GM12878 (cell line): ENCODE data around the gene RGS6. TPM values are rescaled to one million over a fixed set of nuclear protein-coding genes. Genes with fewer than 3 reads are reported as not detected.
A peak's percentile ranks its signal among the peaks of the same experiment; 100 is the strongest.

Source experiments
- ATAC-seq: fragments of 200-7000 bp; cut with Tn5 transposase; 3 replicates; pipeline ENCODE4 v1.9.1; 2020; ENCODE audit warnings: mild to moderate bottlenecking, moderate library complexity
- BruUV-seq: library from RNA; stranded (reverse); fragments of 400-500 nt; replicated peaks from 2 replicates; lab custom pipeline; 2021; lab: Mats Ljungman, UMichigan
- CTCF ChIA-PET: fragments of 300-600 bp; sonication (Branson Sonifier 250); formaldehyde crosslinking; extraction: SDS; loops from one replicate; lab custom pipeline; 2021; ENCODE audit warnings: inconsistent platforms; lab: Yijun Ruan, JAX
- POLR2A ChIA-PET: fragments of 350-600 bp; formaldehyde crosslinking; extraction: SDS; loops from one replicate; lab custom pipeline; 2021; ENCODE audit warnings: inconsistent platforms; lab: Charles Lee
- RAD21 ChIA-PET: fragments of 300-600 bp; sonication (Branson Sonifier 250); formaldehyde crosslinking; loops from one replicate; lab custom pipeline; 2023; ENCODE audit warnings: antibody characterized with exemption; ENCODE audit not compliant: unreplicated experiment; lab: Charles Lee
- SMC1A ChIA-PET: fragments of 300-600 bp; sonication (Branson Sonifier 250); formaldehyde crosslinking; loops from one replicate; lab custom pipeline; 2023; ENCODE audit not compliant: unreplicated experiment, uncharacterized antibody; lab: Charles Lee
- DNase-seq: peaks from one replicate; pipeline ENCODE4 v3.0.0-alpha.2; 2011; ENCODE audit warnings: low read depth, low spot score
- FAIRE-seq: peaks from 3 replicates; lab custom pipeline; 2011; peaks lifted over from hg19 to GRCh38; lab: Jason Lieb, UNC
- H2AFZ ChIP-seq: 2 replicates; pipeline ENCODE4 v1.6.0; 2011; ENCODE audit warnings: low read depth, low read length, control low read depth; ENCODE audit not compliant: control insufficient read depth
- H3K27ac ChIP-seq: 2 replicates; pipeline ENCODE4 v1.5.1; 2011; ENCODE audit warnings: control low read depth; ENCODE audit not compliant: control insufficient read depth, insufficient read depth
- H3K27me3 ChIP-seq, 2 experiments: replicated peaks in 1 of 2; 2 replicates each; pipeline versions ENCODE4 v1.6.0 to v1.6.1; 2011; ENCODE audit warnings: low read length in 1 of 2; ENCODE audit not compliant: control insufficient read depth in 2 of 2, insufficient read depth in 2 of 2
- H3K36me3 ChIP-seq, 2 experiments: 2 replicates each; pipeline ENCODE4 v1.5.1; 2011; ENCODE audit warnings: low read length in 1 of 2; ENCODE audit not compliant: control insufficient read depth in 2 of 2, insufficient read depth in 2 of 2
- H3K4me1 ChIP-seq: 2 replicates; pipeline ENCODE4 v1.6.1; 2011; ENCODE audit warnings: mild to moderate bottlenecking, low read length, moderate library complexity, mixed read lengths; ENCODE audit not compliant: control insufficient read depth, insufficient read depth
- H3K4me2 ChIP-seq: 2 replicates; pipeline ENCODE4 v1.6.0; 2011; ENCODE audit warnings: control low read depth; ENCODE audit not compliant: control insufficient read depth, insufficient read depth
- H3K4me3 ChIP-seq: fragments of 200-600 bp; sonication (generic); 2 replicates; pipeline ENCODE4 v1.5.1; 2016
- H3K79me2 ChIP-seq: 2 replicates; pipeline ENCODE4 v1.6.0; 2011; ENCODE audit warnings: low read length; ENCODE audit not compliant: control insufficient read depth, insufficient read depth
- H3K9ac ChIP-seq: 2 replicates; pipeline ENCODE4 v1.8.0; 2011; ENCODE audit warnings: low read length, control low read depth, mixed read lengths; ENCODE audit not compliant: control insufficient read depth, insufficient read depth
- H3K9me3 ChIP-seq: replicated peaks from 3 replicates; pipeline ENCODE4 v1.5.1; 2011; ENCODE audit warnings: mild to moderate bottlenecking, low read length; ENCODE audit not compliant: control insufficient read depth, insufficient read depth
- H4K20me1 ChIP-seq: 2 replicates; pipeline ENCODE4 v1.6.0; 2011; ENCODE audit not compliant: control insufficient read depth, insufficient read depth
- CBX5 ChIP-seq: sonication (generic); IDR thresholded peaks from 2 replicates; pipeline ENCODE4 v1.6.1; 2016; ENCODE audit warnings: low read depth, moderate library complexity, mild to moderate bottlenecking, inconsistent platforms
- HDAC6 ChIP-seq: fragments of 200-600 bp; sonication (generic); IDR thresholded peaks from one replicate; pipeline ENCODE4 v1.8.0; 2017; ENCODE audit warnings: antibody characterized with exemption; ENCODE audit not compliant: unreplicated experiment
- NR2C2 ChIP-seq: IDR thresholded peaks from 2 replicates; pipeline ENCODE4 v1.6.1; 2011; ENCODE audit warnings: borderline replicate concordance, low read depth; ENCODE audit not compliant: control insufficient read depth, insufficient read length
- SRF ChIP-seq, 2 experiments: IDR thresholded peaks; 2 replicates each; pipeline ENCODE4 v1.6.1; 2011; ENCODE audit warnings: low read depth in 2 of 2, low read length in 2 of 2, mild to moderate bottlenecking in 1 of 2, moderate library complexity in 1 of 2
- WGBS: methylation state at CpG from one replicate; pipeline ENCODE4 v1.1.6; 2016; ENCODE audit warnings: low lambda C conversion rate; ENCODE audit not compliant: insufficient replicate concordance, insufficient coverage; ENCODE audit errors: missing lambda C conversion rate; 5-methylcytosine and 5-hydroxymethylcytosine counted together
- in situ Hi-C: fragments of 300-500 bp; cut with MboI; formaldehyde crosslinking; loops from 9 replicates; pipeline ENCODE4 v1.14.3; 2018; ENCODE audit warnings: mixed read lengths
- intact Hi-C: fragments of 100-400 bp; cut with micrococcal nuclease; formaldehyde crosslinking; loops from one replicate; pipeline ENCODE4 v1.14.2; 2022; ENCODE audit not compliant: unreplicated experiment
- polyA plus RNA-seq, 11 experiments: library from polyadenylated mRNA; depleted of rRNA in 4 of 11; unstranded in 6 of 11; stranded (reverse) in 5 of 11; fragments of >200 nt; fragmentation: Nextera tagmentation in 4 of 11; fragmentation: Illumina TruSeq in 1 of 11; extraction: Ambion mirVana in 4 of 11; extraction: Trizol in 1 of 11; gene quantifications; 1 replicate in 1 of 11; 2 replicates in 10 of 11; pipeline versions ENCODE4 v1.2.1 to v1.2.3, GENCODE V29; 2011 to 2016; ENCODE audit warnings: inconsistent platforms in 2 of 11, missing spikeins in 2 of 11, low read depth in 1 of 11
- total RNA-seq, 4 experiments: library from RNA; depleted of rRNA in 3 of 4; stranded (reverse); fragments of >200 nt in 3 of 4; fragmentation: Illumina TruSeq in 1 of 4; extraction: Trizol in 1 of 4; gene quantifications; 2 replicates each; pipeline versions ENCODE4 v1.2.1 to v1.2.3, GENCODE V29; 2013 to 2021
- TF ChIP-seq, protein P1 (sequence below): fragments of 450-650 bp; formaldehyde crosslinking; IDR thresholded peaks from 2 replicates; pipeline ENCODE4 v1.4.0; 2020; ENCODE audit warnings: mild to moderate bottlenecking, moderate library complexity

RGS6 gene
- total and polyA plus RNA-seq, 10 of the 15 experiments (the other 5 are each of a cell fraction or from before 2014, with no cell fraction given) = 3.9 to 18.1 (median 12.4) TPM

DNA sequence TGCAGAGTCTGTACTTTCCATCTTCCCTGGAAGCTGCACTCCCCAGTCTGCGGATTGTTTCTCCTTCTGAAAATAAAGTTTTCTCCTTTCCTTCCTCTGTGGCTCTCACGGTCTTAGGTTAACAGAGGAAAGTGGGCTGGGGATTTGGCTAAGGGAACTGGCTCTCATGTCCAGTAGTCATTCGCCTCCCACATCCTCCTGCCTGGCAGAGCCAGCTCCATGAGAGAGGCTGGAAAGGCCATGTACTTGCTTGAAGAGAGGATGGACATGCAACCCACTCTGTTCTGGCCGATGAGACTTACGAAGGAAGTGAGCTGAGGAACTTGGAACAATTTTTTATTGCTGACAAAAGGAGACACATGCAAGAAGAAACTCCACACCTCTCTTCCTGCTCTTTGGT lies 18.9 kb upstream of the RGS6 start (continued):
- TF ChIP-seq, protein P1, sequence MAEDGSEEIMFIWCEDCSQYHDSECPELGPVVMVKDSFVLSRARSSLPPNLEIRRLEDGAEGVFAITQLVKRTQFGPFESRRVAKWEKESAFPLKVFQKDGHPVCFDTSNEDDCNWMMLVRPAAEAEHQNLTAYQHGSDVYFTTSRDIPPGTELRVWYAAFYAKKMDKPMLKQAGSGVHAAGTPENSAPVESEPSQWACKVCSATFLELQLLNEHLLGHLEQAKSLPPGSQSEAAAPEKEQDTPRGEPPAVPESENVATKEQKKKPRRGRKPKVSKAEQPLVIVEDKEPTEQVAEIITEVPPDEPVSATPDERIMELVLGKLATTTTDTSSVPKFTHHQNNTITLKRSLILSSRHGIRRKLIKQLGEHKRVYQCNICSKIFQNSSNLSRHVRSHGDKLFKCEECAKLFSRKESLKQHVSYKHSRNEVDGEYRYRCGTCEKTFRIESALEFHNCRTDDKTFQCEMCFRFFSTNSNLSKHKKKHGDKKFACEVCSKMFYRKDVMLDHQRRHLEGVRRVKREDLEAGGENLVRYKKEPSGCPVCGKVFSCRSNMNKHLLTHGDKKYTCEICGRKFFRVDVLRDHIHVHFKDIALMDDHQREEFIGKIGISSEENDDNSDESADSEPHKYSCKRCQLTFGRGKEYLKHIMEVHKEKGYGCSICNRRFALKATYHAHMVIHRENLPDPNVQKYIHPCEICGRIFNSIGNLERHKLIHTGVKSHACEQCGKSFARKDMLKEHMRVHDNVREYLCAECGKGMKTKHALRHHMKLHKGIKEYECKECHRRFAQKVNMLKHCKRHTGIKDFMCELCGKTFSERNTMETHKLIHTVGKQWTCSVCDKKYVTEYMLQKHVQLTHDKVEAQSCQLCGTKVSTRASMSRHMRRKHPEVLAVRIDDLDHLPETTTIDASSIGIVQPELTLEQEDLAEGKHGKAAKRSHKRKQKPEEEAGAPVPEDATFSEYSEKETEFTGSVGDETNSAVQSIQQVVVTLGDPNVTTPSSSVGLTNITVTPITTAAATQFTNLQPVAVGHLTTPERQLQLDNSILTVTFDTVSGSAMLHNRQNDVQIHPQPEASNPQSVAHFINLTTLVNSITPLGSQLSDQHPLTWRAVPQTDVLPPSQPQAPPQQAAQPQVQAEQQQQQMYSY (CRISPR knock-in tag) = no peak
- TF ChIP-seq NR2C2 (no peak), HDAC6 (no peak)

- Histone ChIP-seq H3K79me2 (no peaks in the 10 kb centered on the region), H3K4me3 (no peak overlapping the region), H2AFZ (no peak overlapping the region; the same call in 1 of the 2 replicates), H3K4me2 (no peak overlapping the region), H3K27ac (no peak overlapping the region), H3K4me1 (no peaks in the 10 kb centered on the region), H3K9ac (no peak overlapping the region), H3K9me3 (no peaks in the 10 kb centered on the region), H3K27me3 (no peaks in the 10 kb centered on the region), H4K20me1 (no peaks in the 10 kb centered on the region)
- in situ Hi-C loops = no loop called here
- ChIA-PET POLR2A (interaction anchor here (0.6 kb wide), 1 partner anchor 1427 kb away, joined by 3 read pairs; no protein-coding TSS in a partner anchor), CTCF (interaction anchor here (0.6 to 1.0 kb wide), 2 partner anchors 49 to 104 kb away, joined by 3 read pairs; no protein-coding TSS in a partner anchor)
- WGBS = 28% methylated on average over 3 of the region's 3 CpGs
- ATAC-seq (no peak), DNase-seq (no peak), FAIRE-seq (no peak)
- intact Hi-C loops = no loop called here
- no TSS peak for BruUV-seq
- TF ChIP-seq CBX5 (no peak), SRF (IDR thresholded peaks at IDR 0.05; ENCODE audit: low read depth in 2 of 2, low read length in 2 of 2) (peak in 1 of 2 experiments; percentile 91; a peak in 2 of 4 replicates)
- TF ChIP-seq, all 136 proteins: peak for 1
- RAD21 ChIA-PET = no interaction called here
- H3K36me3 ChIP-seq = no peaks in the 10 kb centered on the region
- SMC1A ChIA-PET = interaction anchor here (0.8 to 3.0 kb wide), 4 partner anchors 13 to 104 kb away, joined by 3 to 9 read pairs (median 4); no protein-coding TSS in a partner anchor
Measured at GRCh38 chr14:71918955-71919354, 13.3 kb upstream of the RGS6 start.
